ENCODE measurements around the gene NCKAP1. TPM values are rescaled to one million over a fixed set of nuclear protein-coding genes. Genes with fewer than 3 reads are reported as not detected.
"Not testable (repeated sequence)": the region's sequence is repeated elsewhere in the genome, so short reads cannot be mapped to it uniquely, and the experiment has no call there.

Gene NCKAP1
- total RNA-seq, 1 experiment from 2014 or later = 162 TPM

GRCh38 chr2:182999348-183000028 is 38.8 kb downstream of the NCKAP1 start:
- CTCF ChIA-PET = no interaction called here
- BruUV-seq (replicated peaks) = no TSS peak
- Histone ChIP-seq H3K4me1 (no peaks in the 10 kb centered on the region), H3K4me3 (ENCODE audit: low read depth, low read length) (no peak overlapping the region), H3K36me3 (ENCODE audit: control insufficient read depth, insufficient read depth, low read length) (no peaks in the 10 kb centered on the region; the same call in 1 of the 2 replicates), H3K27me3 (replicated peaks; ENCODE audit: control insufficient read depth, insufficient read depth, low read length) (no peaks in the 10 kb centered on the region), H3K9me3 (no peaks in the 10 kb centered on the region; the same call in 1 of the 2 replicates)
- intact Hi-C loops (cut with micrococcal nuclease; ENCODE audit: unreplicated experiment) = no loop called here
- Mint-ChIP-seq H3K27ac (ENCODE audit: unreplicated experiment) (no peak overlapping the region), H3K4me3 (ENCODE audit: unreplicated experiment) (no peak overlapping the region), H3K36me3 (ENCODE audit: insufficient read depth, unreplicated experiment) (peaks cover 69% of the 10 kb centered on the region), H3K27me3 (ENCODE audit: insufficient read depth, unreplicated experiment) (no peaks in the 10 kb centered on the region), H3K9me3 (ENCODE audit: unreplicated experiment) (no peaks in the 10 kb centered on the region), H3K4me1 (ENCODE audit: low read depth, unreplicated experiment) (no peaks in the 10 kb centered on the region)
- no peak for DNase-seq
- POLR2A ChIA-PET = no interaction called here
- no peak for TF ChIP-seq CTCF (IDR thresholded peaks at IDR 0.05; ENCODE audit: insufficient read depth in 1 of 2, low read depth in 1 of 2, low read length in 1 of 2, severe bottlenecking in 1 of 2, unreplicated experiment in 1 of 2)

- H3K4me3 Mint-ChIP-seq (ENCODE audit: unreplicated experiment) = no peak overlapping the region
- no peak overlapping the region for H3K4me3 ChIP-seq (ENCODE audit: low read depth, low read length)
- H3K9me3 ChIP-seq = no peaks in the 10 kb centered on the region
- H3K36me3 ChIP-seq (ENCODE audit: control insufficient read depth, insufficient read depth, low read length) = no peaks in the 10 kb centered on the region; the same call in 1 of the 2 replicates
- TF ChIP-seq CTCF (IDR thresholded peaks at IDR 0.05; ENCODE audit: insufficient read depth in 1 of 2, low read depth in 1 of 2, low read length in 1 of 2, severe bottlenecking in 1 of 2, unreplicated experiment in 1 of 2) = no peak
- H3K36me3 Mint-ChIP-seq (ENCODE audit: insufficient read depth, unreplicated experiment) = peaks cover 78% of the 10 kb centered on the region
- ChIA-PET CTCF (interaction anchor here (0.8 kb wide), 1 partner anchor 14 kb away, joined by 4 read pairs; no protein-coding TSS in a partner anchor), POLR2A (no interaction called here)
- no peaks in the 10 kb centered on the region for H3K9me3 Mint-ChIP-seq (ENCODE audit: unreplicated experiment)
- no peak for DNase-seq
- no peak overlapping the region for H3K27ac Mint-ChIP-seq (ENCODE audit: unreplicated experiment)
- no peaks in the 10 kb centered on the region for H3K4me1 ChIP-seq
- no TSS peak for BruUV-seq (replicated peaks)
- no peaks in the 10 kb centered on the region for H3K4me1 Mint-ChIP-seq (ENCODE audit: low read depth, unreplicated experiment)
- no peaks in the 10 kb centered on the region for H3K27me3 Mint-ChIP-seq (ENCODE audit: insufficient read depth, unreplicated experiment)
- no peaks in the 10 kb centered on the region for H3K27me3 ChIP-seq (replicated peaks; ENCODE audit: control insufficient read depth, insufficient read depth, low read length)
- intact Hi-C loops (cut with micrococcal nuclease; ENCODE audit: unreplicated experiment) = no loop called here
These were observed 43.9 kb downstream of the NCKAP1 start for GRCh38 chr2:182994228-182994912.

- intact Hi-C loops (cut with micrococcal nuclease; ENCODE audit: unreplicated experiment) = loop anchor here (5.0 to 10.0 kb wide), 3 partner anchors 109 to 798 kb away; partner anchors contain the start of gene NUP35
- Histone ChIP-seq H3K36me3 (ENCODE audit: control insufficient read depth, insufficient read depth, low read length) (no peaks in the 10 kb centered on the region), H3K9me3 (no peaks in the 10 kb centered on the region), H3K4me1 (no peaks in the 10 kb centered on the region), H3K4me3 (ENCODE audit: low read depth, low read length) (no peak overlapping the region), H3K27me3 (replicated peaks; ENCODE audit: control insufficient read depth, insufficient read depth, low read length) (no peaks in the 10 kb centered on the region)
- no TSS peak for BruUV-seq (replicated peaks)
- H3K36me3 Mint-ChIP-seq (ENCODE audit: insufficient read depth, unreplicated experiment) = peaks cover 46% of the 10 kb centered on the region
- POLR2A ChIA-PET = no interaction called here
- CTCF ChIA-PET = interaction anchor here (1.0 kb wide), 1 partner anchor 220 kb away, joined by 3 read pairs; no protein-coding TSS in a partner anchor
- H3K4me1 Mint-ChIP-seq (ENCODE audit: low read depth, unreplicated experiment) = no peaks in the 10 kb centered on the region
- no peaks in the 10 kb centered on the region for H3K9me3 Mint-ChIP-seq (ENCODE audit: unreplicated experiment)
- TF ChIP-seq CTCF (IDR thresholded peaks at IDR 0.05; ENCODE audit: insufficient read depth in 1 of 2, low read depth in 1 of 2, low read length in 1 of 2, severe bottlenecking in 1 of 2, unreplicated experiment in 1 of 2) = no peak
- no peak overlapping the region for H3K27ac Mint-ChIP-seq (ENCODE audit: unreplicated experiment)
- no peaks in the 10 kb centered on the region for H3K27me3 Mint-ChIP-seq (ENCODE audit: insufficient read depth, unreplicated experiment)
- DNase-seq = no peak
- no peak overlapping the region for H3K4me3 Mint-ChIP-seq (ENCODE audit: unreplicated experiment)
These were observed 55.3 kb downstream of the NCKAP1 start for GRCh38 chr2:182982941-182983340.

GRCh38 chr2:182981475-182981874 is 56.8 kb downstream of the NCKAP1 start:
- H3K27me3 Mint-ChIP-seq (ENCODE audit: insufficient read depth, unreplicated experiment); H3K4me3 ChIP-seq (ENCODE audit: low read depth, low read length); H3K36me3 ChIP-seq (ENCODE audit: control insufficient read depth, insufficient read depth, low read length); POLR2A ChIA-PET; H3K9me3 ChIP-seq; H3K4me1 ChIP-seq; H3K4me1 Mint-ChIP-seq (ENCODE audit: low read depth, unreplicated experiment); BruUV-seq (replicated peaks); H3K27me3 ChIP-seq (replicated peaks; ENCODE audit: control insufficient read depth, insufficient read depth, low read length); H3K27ac Mint-ChIP-seq (ENCODE audit: unreplicated experiment); H3K9me3 Mint-ChIP-seq (ENCODE audit: unreplicated experiment); DNase-seq; H3K4me3 Mint-ChIP-seq (ENCODE audit: unreplicated experiment): not testable (repeated sequence)
- CTCF ChIA-PET = interaction anchor here (0.5 to 2.2 kb wide), 2 partner anchors 214 to 262 kb away, joined by 3 to 20 read pairs; no protein-coding TSS in a partner anchor
- intact Hi-C loops (cut with micrococcal nuclease; ENCODE audit: unreplicated experiment) = loop anchor here (2.0 to 10.0 kb wide), 4 partner anchors 111 to 797 kb away; partner anchors contain the start of gene NUP35
- peaks cover 54% of the 10 kb centered on the region for H3K36me3 Mint-ChIP-seq (ENCODE audit: insufficient read depth, unreplicated experiment)

Data from Caco-2 (cell line).